ENCODE results near the gene HHIP. TPM values are rescaled to one million over a fixed set of nuclear protein-coding genes. Genes with fewer than 3 reads are reported as not detected.

The HHIP gene
- total and polyA plus RNA-seq, 2 of the 13 experiments (the other 11 are each of a cell fraction or from before 2014, with no cell fraction given), result not detected

DNA sequence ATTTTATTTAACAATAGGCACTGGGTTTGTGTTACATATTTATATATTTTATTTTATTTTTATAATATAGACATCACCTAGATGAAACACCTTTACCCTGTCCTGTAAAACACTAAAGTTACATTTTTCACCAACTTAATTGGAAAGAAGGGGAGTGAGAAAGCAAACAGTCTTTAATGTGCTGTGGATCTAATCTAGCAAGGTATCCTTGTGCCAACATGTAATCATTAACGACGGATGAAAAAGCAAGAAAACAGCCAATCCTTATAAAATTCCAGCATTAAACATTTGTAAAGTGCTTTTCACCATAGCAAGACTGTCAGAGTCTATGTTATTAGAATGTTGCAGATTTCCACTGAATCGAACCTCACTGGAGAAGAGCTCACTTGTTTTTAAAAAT lies 92.7 kb downstream of the HHIP start:
- no peak overlapping the region for H3K27ac ChIP-seq (ENCODE audit: extremely low read length, insufficient read depth, low read length)
- H2AFZ ChIP-seq (ENCODE audit: low read length), result no peak overlapping the region
- intact Hi-C loops (cut with micrococcal nuclease; ENCODE audit: unreplicated experiment), result no loop called here
- ATAC-seq (no peak), DNase-seq (ENCODE audit: low spot score) (no peak), FAIRE-seq (no peak)
- in situ Hi-C loops (cut with HindIII; ENCODE audit: extremely low pct_ligation_motif_present, low pct_unique_long_range_greater_than_20kb), result no loop called here
- BruUV-seq (replicated peaks), result no TSS peak
- CTCF ChIA-PET (ENCODE audit: low intra/inter-chr PET ratio, low total read pairs), result no interaction called here
- no peak overlapping the region for H3K9ac ChIP-seq (ENCODE audit: insufficient read depth, low read depth, low read length)
- no peak overlapping the region for H3K4me2 ChIP-seq (ENCODE audit: low read depth, low read length)
- no peaks in the 10 kb centered on the region for H4K20me1 ChIP-seq (ENCODE audit: insufficient read depth, low read length)
- H3K36me3 ChIP-seq (replicated peaks in 1 of 2; ENCODE audit: control insufficient read depth in 1 of 2, insufficient read depth in 2 of 2, low read length in 2 of 2), result no peaks in the 10 kb centered on the region
- no peak overlapping the region for H3K4me3 ChIP-seq (replicated peaks in 1 of 3; ENCODE audit: insufficient read depth in 1 of 3, low read depth in 2 of 3, low read length in 3 of 3)
- no peaks in the 10 kb centered on the region for H3K27me3 ChIP-seq (ENCODE audit: control insufficient read depth in 1 of 2, insufficient read depth in 2 of 2, low read length in 2 of 2)
- POLR2A ChIA-PET, result no interaction called here
- 4% methylated on average over 3 of the region's 3 CpGs for WGBS (ENCODE audit: low lambda C conversion rate)
- no peaks in the 10 kb centered on the region for H3K4me1 ChIP-seq (ENCODE audit: insufficient read depth, low read length)
- no peaks in the 10 kb centered on the region for H3K9me3 ChIP-seq (ENCODE audit: low read length)
- H3K79me2 ChIP-seq (ENCODE audit: insufficient read depth, low read length), result no peaks in the 10 kb centered on the region
- TF ChIP-seq NBN (conservative IDR thresholded peaks at IDR 0.05) (no peak), LBX2 (CRISPR knock-in tag; IDR thresholded peaks at IDR 0.05; ENCODE audit: borderline replicate concordance) (no peak), SAP130 (CRISPR knock-in tag; IDR thresholded peaks at IDR 0.05; ENCODE audit: low read depth) (no peak), POLR2AphosphoS2 (IDR thresholded peaks at IDR 0.05; ENCODE audit: low read depth, low read length) (no peak), RFXANK (CRISPR knock-in tag; IDR thresholded peaks at IDR 0.05) (no peak), CEBPZ (IDR thresholded peaks at IDR 0.05; ENCODE audit: low read length) (no peak), GTF2F1 (IDR thresholded peaks at IDR 0.05; ENCODE audit: low read length) (no peak), POLR2G (IDR thresholded peaks at IDR 0.05; ENCODE audit: low read depth, low read length) (no peak), ZNF562 (CRISPR knock-in tag; IDR thresholded peaks at IDR 0.05; ENCODE audit: borderline replicate concordance) (no peak)
- TF ChIP-seq, protein P1, sequence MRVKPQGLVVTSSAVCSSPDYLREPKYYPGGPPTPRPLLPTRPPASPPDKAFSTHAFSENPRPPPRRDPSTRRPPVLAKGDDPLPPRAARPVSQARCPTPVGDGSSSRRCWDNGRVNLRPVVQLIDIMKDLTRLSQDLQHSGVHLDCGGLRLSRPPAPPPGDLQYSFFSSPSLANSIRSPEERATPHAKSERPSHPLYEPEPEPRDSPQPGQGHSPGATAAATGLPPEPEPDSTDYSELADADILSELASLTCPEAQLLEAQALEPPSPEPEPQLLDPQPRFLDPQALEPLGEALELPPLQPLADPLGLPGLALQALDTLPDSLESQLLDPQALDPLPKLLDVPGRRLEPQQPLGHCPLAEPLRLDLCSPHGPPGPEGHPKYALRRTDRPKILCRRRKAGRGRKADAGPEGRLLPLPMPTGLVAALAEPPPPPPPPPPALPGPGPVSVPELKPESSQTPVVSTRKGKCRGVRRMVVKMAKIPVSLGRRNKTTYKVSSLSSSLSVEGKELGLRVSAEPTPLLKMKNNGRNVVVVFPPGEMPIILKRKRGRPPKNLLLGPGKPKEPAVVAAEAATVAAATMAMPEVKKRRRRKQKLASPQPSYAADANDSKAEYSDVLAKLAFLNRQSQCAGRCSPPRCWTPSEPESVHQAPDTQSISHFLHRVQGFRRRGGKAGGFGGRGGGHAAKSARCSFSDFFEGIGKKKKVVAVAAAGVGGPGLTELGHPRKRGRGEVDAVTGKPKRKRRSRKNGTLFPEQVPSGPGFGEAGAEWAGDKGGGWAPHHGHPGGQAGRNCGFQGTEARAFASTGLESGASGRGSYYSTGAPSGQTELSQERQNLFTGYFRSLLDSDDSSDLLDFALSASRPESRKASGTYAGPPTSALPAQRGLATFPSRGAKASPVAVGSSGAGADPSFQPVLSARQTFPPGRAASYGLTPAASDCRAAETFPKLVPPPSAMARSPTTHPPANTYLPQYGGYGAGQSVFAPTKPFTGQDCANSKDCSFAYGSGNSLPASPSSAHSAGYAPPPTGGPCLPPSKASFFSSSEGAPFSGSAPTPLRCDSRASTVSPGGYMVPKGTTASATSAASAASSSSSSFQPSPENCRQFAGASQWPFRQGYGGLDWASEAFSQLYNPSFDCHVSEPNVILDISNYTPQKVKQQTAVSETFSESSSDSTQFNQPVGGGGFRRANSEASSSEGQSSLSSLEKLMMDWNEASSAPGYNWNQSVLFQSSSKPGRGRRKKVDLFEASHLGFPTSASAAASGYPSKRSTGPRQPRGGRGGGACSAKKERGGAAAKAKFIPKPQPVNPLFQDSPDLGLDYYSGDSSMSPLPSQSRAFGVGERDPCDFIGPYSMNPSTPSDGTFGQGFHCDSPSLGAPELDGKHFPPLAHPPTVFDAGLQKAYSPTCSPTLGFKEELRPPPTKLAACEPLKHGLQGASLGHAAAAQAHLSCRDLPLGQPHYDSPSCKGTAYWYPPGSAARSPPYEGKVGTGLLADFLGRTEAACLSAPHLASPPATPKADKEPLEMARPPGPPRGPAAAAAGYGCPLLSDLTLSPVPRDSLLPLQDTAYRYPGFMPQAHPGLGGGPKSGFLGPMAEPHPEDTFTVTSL (CRISPR knock-in tag; IDR thresholded peaks at IDR 0.05; ENCODE audit: borderline replicate concordance), result no peak
- TF ChIP-seq, protein P2, sequence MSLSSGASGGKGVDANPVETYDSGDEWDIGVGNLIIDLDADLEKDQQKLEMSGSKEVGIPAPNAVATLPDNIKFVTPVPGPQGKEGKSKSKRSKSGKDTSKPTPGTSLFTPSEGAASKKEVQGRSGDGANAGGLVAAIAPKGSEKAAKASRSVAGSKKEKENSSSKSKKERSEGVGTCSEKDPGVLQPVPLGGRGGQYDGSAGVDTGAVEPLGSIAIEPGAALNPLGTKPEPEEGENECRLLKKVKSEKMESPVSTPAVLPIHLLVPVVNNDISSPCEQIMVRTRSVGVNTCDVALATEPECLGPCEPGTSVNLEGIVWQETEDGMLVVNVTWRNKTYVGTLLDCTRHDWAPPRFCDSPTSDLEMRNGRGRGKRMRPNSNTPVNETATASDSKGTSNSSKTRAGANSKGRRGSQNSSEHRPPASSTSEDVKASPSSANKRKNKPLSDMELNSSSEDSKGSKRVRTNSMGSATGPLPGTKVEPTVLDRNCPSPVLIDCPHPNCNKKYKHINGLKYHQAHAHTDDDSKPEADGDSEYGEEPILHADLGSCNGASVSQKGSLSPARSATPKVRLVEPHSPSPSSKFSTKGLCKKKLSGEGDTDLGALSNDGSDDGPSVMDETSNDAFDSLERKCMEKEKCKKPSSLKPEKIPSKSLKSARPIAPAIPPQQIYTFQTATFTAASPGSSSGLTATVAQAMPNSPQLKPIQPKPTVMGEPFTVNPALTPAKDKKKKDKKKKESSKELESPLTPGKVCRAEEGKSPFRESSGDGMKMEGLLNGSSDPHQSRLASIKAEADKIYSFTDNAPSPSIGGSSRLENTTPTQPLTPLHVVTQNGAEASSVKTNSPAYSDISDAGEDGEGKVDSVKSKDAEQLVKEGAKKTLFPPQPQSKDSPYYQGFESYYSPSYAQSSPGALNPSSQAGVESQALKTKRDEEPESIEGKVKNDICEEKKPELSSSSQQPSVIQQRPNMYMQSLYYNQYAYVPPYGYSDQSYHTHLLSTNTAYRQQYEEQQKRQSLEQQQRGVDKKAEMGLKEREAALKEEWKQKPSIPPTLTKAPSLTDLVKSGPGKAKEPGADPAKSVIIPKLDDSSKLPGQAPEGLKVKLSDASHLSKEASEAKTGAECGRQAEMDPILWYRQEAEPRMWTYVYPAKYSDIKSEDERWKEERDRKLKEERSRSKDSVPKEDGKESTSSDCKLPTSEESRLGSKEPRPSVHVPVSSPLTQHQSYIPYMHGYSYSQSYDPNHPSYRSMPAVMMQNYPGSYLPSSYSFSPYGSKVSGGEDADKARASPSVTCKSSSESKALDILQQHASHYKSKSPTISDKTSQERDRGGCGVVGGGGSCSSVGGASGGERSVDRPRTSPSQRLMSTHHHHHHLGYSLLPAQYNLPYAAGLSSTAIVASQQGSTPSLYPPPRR (CRISPR knock-in tag; IDR thresholded peaks at IDR 0.05; ENCODE audit: borderline replicate concordance), result no peak

All from HepG2 (cell line).